ENCODE results near the gene IL17RE.
"Not testable (repeated sequence)": the region's sequence is repeated elsewhere in the genome, so short reads cannot be mapped to it uniquely, and the experiment has no call there.

Gene IL17RE

GRCh38 chr3:9930804-9931418 is 28.3 kb downstream of the IL17RE start:
- no peaks in the 10 kb centered on the region for H3K27me3 Mint-ChIP-seq
- peaks cover 11% of the 10 kb centered on the region for H3K36me3 Mint-ChIP-seq (ENCODE audit: low read depth)
- no peaks in the 10 kb centered on the region for H3K9me3 Mint-ChIP-seq
- H3K27ac Mint-ChIP-seq: no peak overlapping the region
- no peak overlapping the region for H3K4me3 Mint-ChIP-seq
- peaks cover 41% of the 10 kb centered on the region for H3K4me1 Mint-ChIP-seq (ENCODE audit: low read depth)

- H3K4me1 Mint-ChIP-seq (ENCODE audit: low read depth): peaks cover 41% of the 10 kb centered on the region
- peak overlapping the region; percentile 94 for H3K27ac Mint-ChIP-seq
- H3K27me3 Mint-ChIP-seq: no peaks in the 10 kb centered on the region
- peak overlapping the region; percentile 96 for H3K4me3 Mint-ChIP-seq
- H3K36me3 Mint-ChIP-seq (ENCODE audit: low read depth): peaks cover 21% of the 10 kb centered on the region
- H3K9me3 Mint-ChIP-seq: no peaks in the 10 kb centered on the region
These were observed 29.8 kb downstream of the IL17RE start for GRCh38 chr3:9932535-9932842.

- Mint-ChIP-seq H3K27me3 (no peaks in the 10 kb centered on the region), H3K4me3 (peak overlapping the region; percentile 96), H3K4me1 (ENCODE audit: low read depth) (peaks cover 41% of the 10 kb centered on the region), H3K36me3 (ENCODE audit: low read depth) (peaks cover 21% of the 10 kb centered on the region), H3K9me3 (no peaks in the 10 kb centered on the region), H3K27ac (peak overlapping the region; percentile 94)
These were observed 30.4 kb downstream of the IL17RE start for GRCh38 chr3:9932843-9933560.

- H3K36me3 Mint-ChIP-seq (ENCODE audit: low read depth): peaks cover 21% of the 10 kb centered on the region
- H3K4me1 Mint-ChIP-seq (ENCODE audit: low read depth): peaks cover 41% of the 10 kb centered on the region
- no peaks in the 10 kb centered on the region for H3K27me3 Mint-ChIP-seq
- peak within 1 kb of the TSS; percentile 94 for H3K27ac Mint-ChIP-seq
- H3K4me3 Mint-ChIP-seq: peak within 1 kb of the TSS; percentile 96
- H3K9me3 Mint-ChIP-seq: no peaks in the 10 kb centered on the region
These were observed 31.1 kb downstream of the IL17RE start, which contains the start of gene CRELD1 for GRCh38 chr3:9933561-9934234. CRELD1 (plus strand) TSS chr3:9933834; CDS start chr3:9934439, 605 bp downstream.

- no peaks in the 10 kb centered on the region for H3K9me3 Mint-ChIP-seq
- no peaks in the 10 kb centered on the region for H3K27me3 Mint-ChIP-seq
- peak overlapping the region; percentile 94 for H3K27ac Mint-ChIP-seq
- peak overlapping the region; percentile 96 for H3K4me3 Mint-ChIP-seq
- peaks cover 41% of the 10 kb centered on the region for H3K4me1 Mint-ChIP-seq (ENCODE audit: low read depth)
- peaks cover 21% of the 10 kb centered on the region for H3K36me3 Mint-ChIP-seq (ENCODE audit: low read depth)
These were observed 31.6 kb downstream of the IL17RE start for GRCh38 chr3:9934235-9934621.

- no peaks in the 10 kb centered on the region for H3K9me3 Mint-ChIP-seq
- peaks cover 41% of the 10 kb centered on the region for H3K4me1 Mint-ChIP-seq (ENCODE audit: low read depth)
- peak overlapping the region; percentile 96 for H3K4me3 Mint-ChIP-seq
- peaks cover 21% of the 10 kb centered on the region for H3K36me3 Mint-ChIP-seq (ENCODE audit: low read depth)
- H3K27me3 Mint-ChIP-seq: no peaks in the 10 kb centered on the region
- peak overlapping the region; percentile 94 for H3K27ac Mint-ChIP-seq
These were observed 32.3 kb downstream of the IL17RE start for GRCh38 chr3:9934993-9935392.

- Mint-ChIP-seq H3K9me3 (no peaks in the 10 kb centered on the region), H3K4me3 (no peak overlapping the region), H3K4me1 (ENCODE audit: low read depth) (peaks cover 40% of the 10 kb centered on the region), H3K27ac (no peak overlapping the region), H3K36me3 (ENCODE audit: low read depth) (peaks cover 21% of the 10 kb centered on the region), H3K27me3 (no peaks in the 10 kb centered on the region)
These were observed 33.4 kb downstream of the IL17RE start for GRCh38 chr3:9935966-9936510.

GRCh38 chr3:9937486-9938238 is 35.0 kb downstream of the IL17RE start:
- Mint-ChIP-seq H3K9me3 (no peaks in the 10 kb centered on the region), H3K27ac (no peak overlapping the region), H3K4me3 (no peak overlapping the region), H3K4me1 (ENCODE audit: low read depth) (peaks cover 26% of the 10 kb centered on the region), H3K27me3 (no peaks in the 10 kb centered on the region), H3K36me3 (ENCODE audit: low read depth) (peaks cover 21% of the 10 kb centered on the region)

GRCh38 chr3:9938966-9939365 is 36.3 kb downstream of the IL17RE start:
- H3K36me3 Mint-ChIP-seq (ENCODE audit: low read depth): peaks cover 21% of the 10 kb centered on the region
- H3K27me3 Mint-ChIP-seq: no peaks in the 10 kb centered on the region
- H3K4me1 Mint-ChIP-seq (ENCODE audit: low read depth): peaks cover 19% of the 10 kb centered on the region
- H3K9me3 Mint-ChIP-seq: no peaks in the 10 kb centered on the region
- no peak overlapping the region for H3K4me3 Mint-ChIP-seq
- H3K27ac Mint-ChIP-seq: no peak overlapping the region

GRCh38 chr3:9939906-9940305 is 37.3 kb downstream of the IL17RE start:
- H3K27me3 Mint-ChIP-seq, H3K9me3 Mint-ChIP-seq, H3K4me3 Mint-ChIP-seq, H3K27ac Mint-ChIP-seq: not testable (repeated sequence)
- Mint-ChIP-seq H3K36me3 (ENCODE audit: low read depth) (peaks cover 20% of the 10 kb centered on the region), H3K4me1 (ENCODE audit: low read depth) (peaks cover 10% of the 10 kb centered on the region)

- Mint-ChIP-seq H3K4me1 (ENCODE audit: low read depth) (peaks cover 7% of the 10 kb centered on the region), H3K27ac (no peak overlapping the region), H3K4me3 (no peak overlapping the region), H3K9me3 (no peaks in the 10 kb centered on the region), H3K36me3 (ENCODE audit: low read depth) (peaks cover 12% of the 10 kb centered on the region), H3K27me3 (no peaks in the 10 kb centered on the region)
These were observed 38.1 kb downstream of the IL17RE start for GRCh38 chr3:9940746-9941145.

GRCh38 chr3:9942164-9942563 is 39.5 kb downstream of the IL17RE start:
- Mint-ChIP-seq H3K4me1 (ENCODE audit: low read depth) (peaks cover 7% of the 10 kb centered on the region), H3K36me3 (ENCODE audit: low read depth) (peaks cover 3% of the 10 kb centered on the region), H3K4me3 (no peak overlapping the region), H3K27me3 (no peaks in the 10 kb centered on the region), H3K27ac (no peak overlapping the region), H3K9me3 (no peaks in the 10 kb centered on the region)

- Mint-ChIP-seq H3K4me3 (no peak overlapping the region), H3K4me1 (ENCODE audit: low read depth) (peaks cover 7% of the 10 kb centered on the region), H3K36me3 (ENCODE audit: low read depth) (no peaks in the 10 kb centered on the region), H3K27me3 (no peaks in the 10 kb centered on the region), H3K9me3 (no peaks in the 10 kb centered on the region), H3K27ac (peak overlapping the region; percentile 41)
These were observed 40.5 kb downstream of the IL17RE start for GRCh38 chr3:9942934-9943690.

GRCh38 chr3:9944271-9944670 is 41.6 kb downstream of the IL17RE start:
- no peaks in the 10 kb centered on the region for H3K36me3 Mint-ChIP-seq (ENCODE audit: low read depth)
- peaks cover 7% of the 10 kb centered on the region for H3K4me1 Mint-ChIP-seq (ENCODE audit: low read depth)
- H3K9me3 Mint-ChIP-seq: no peaks in the 10 kb centered on the region
- no peaks in the 10 kb centered on the region for H3K27me3 Mint-ChIP-seq
- H3K27ac Mint-ChIP-seq: no peak overlapping the region
- H3K4me3 Mint-ChIP-seq: no peak overlapping the region
